HFFc6 (cell line): ENCODE results near the gene ZNF750. TPM values are rescaled to one million over a fixed set of nuclear protein-coding genes. Genes with fewer than 3 reads are reported as not detected.

Experiments
- DNase-seq: peaks from one replicate; pipeline ENCODE4 v3.0.0-alpha.2; 2018
- H3K27ac Mint-ChIP-seq: 2 replicates; pipeline ENCODE4 v1.8.0; 2020; ENCODE audit warnings: mild to moderate bottlenecking, mixed read lengths
- H3K27me3 Mint-ChIP-seq: 2 replicates; pipeline ENCODE4 v1.8.0; 2021; ENCODE audit warnings: mild to moderate bottlenecking, moderate library complexity, mixed read lengths; ENCODE audit not compliant: insufficient read depth
- H3K36me3 Mint-ChIP-seq: 2 replicates; pipeline ENCODE4 v1.8.0; 2021; ENCODE audit warnings: low read depth, mixed read lengths
- H3K4me1 Mint-ChIP-seq: 2 replicates; pipeline ENCODE4 v1.8.0; 2020; ENCODE audit warnings: low read depth, mixed read lengths
- H3K4me3 Mint-ChIP-seq: 2 replicates; pipeline ENCODE4 v1.8.0; 2020; ENCODE audit warnings: mild to moderate bottlenecking, moderate library complexity, mixed read lengths
- H3K9me3 Mint-ChIP-seq: 2 replicates; pipeline ENCODE4 v1.8.0; 2020; ENCODE audit warnings: mild to moderate bottlenecking, mixed read lengths
- CTCF ChIP-seq: fragments of 200-600 bp; sonication (generic); IDR thresholded peaks from 2 replicates; pipeline ENCODE4 v1.5.0; 2021; ENCODE audit warnings: antibody characterized with exemption, mild to moderate bottlenecking
- total RNA-seq, 6 experiments: library from RNA; stranded (reverse); fragmentation: NEBNext Ultra II Directional; extraction: Animal tissue kit (Norgen Biotek cat#: 25700); gene quantifications; 2 replicates in 1 of 6; 3 replicates in 5 of 6; pipeline ENCODE4 v1.2.3, GENCODE V29; 2021

ZNF750 gene
- total RNA-seq, 6 experiments from 2014 or later: not detected

- H3K27ac Mint-ChIP-seq: peak overlapping the region; percentile 46; the same call in 1 of the 2 replicates
- no peak for DNase-seq
- no peaks in the 10 kb centered on the region for H3K9me3 Mint-ChIP-seq
- H3K4me1 Mint-ChIP-seq: peaks cover 6% of the 10 kb centered on the region; the same call in 1 of the 2 replicates
- no peak overlapping the region for H3K4me3 Mint-ChIP-seq
- no peak for TF ChIP-seq CTCF
- no peaks in the 10 kb centered on the region; the same call in 1 of the 2 replicates for H3K27me3 Mint-ChIP-seq
- H3K36me3 Mint-ChIP-seq: peaks cover 5% of the 10 kb centered on the region; the same call in 1 of the 2 replicates
Measured at GRCh38 chr17:82780195-82780594, 59.6 kb downstream of the ZNF750 start.

- no peak for TF ChIP-seq CTCF
- Mint-ChIP-seq H3K4me1 (peaks cover 6% of the 10 kb centered on the region; the same call in 1 of the 2 replicates), H3K27ac (no peak overlapping the region), H3K27me3 (no peaks in the 10 kb centered on the region; the same call in 1 of the 2 replicates), H3K36me3 (peaks cover 5% of the 10 kb centered on the region; the same call in 1 of the 2 replicates), H3K9me3 (no peaks in the 10 kb centered on the region), H3K4me3 (no peak overlapping the region)
- DNase-seq: no peak
Measured at GRCh38 chr17:82779541-82779940, 60.3 kb downstream of the ZNF750 start.

Other genes starting within 250 kb of the ZNF750 start
- 10 to 100 TPM; 60.6 to 73.5 (median 66.3) TPM for gene WDR45B, start 191.6 kb downstream of the ZNF750 start, total RNA-seq
- 10 to 100 TPM in 2 of 6 experiments, 1 to 10 TPM in 4; 8.0 to 14.8 (median 9.3) TPM for gene RAB40B, start 141.3 kb downstream of the ZNF750 start, total RNA-seq
- 10 to 100 TPM; 27.7 to 36.3 (median 33.7) TPM for gene FN3KRP, start 123.3 kb downstream of the ZNF750 start, total RNA-seq
- gene FN3K, start 104.4 kb downstream of the ZNF750 start, total RNA-seq: 1 to 10 TPM in 5 of 6 experiments, under 1 TPM in 1; 0.96 to 2.9 (median 1.6) TPM
- 10 to 100 TPM; 47.3 to 67.6 (median 62.5) TPM for gene TBCD, start 88.0 kb downstream of the ZNF750 start, total RNA-seq
- 10 to 100 TPM; 54.4 to 96.7 (median 90.9) TPM for gene METRNL, start 239.6 kb upstream of the ZNF750 start, total RNA-seq